ENCODE data around the gene MTA3. TPM values are rescaled to one million over a fixed set of nuclear protein-coding genes. Genes with fewer than 3 reads are reported as not detected.
A peak's percentile ranks its signal among the peaks of the same experiment; 100 is the strongest.
"Not testable (repeated sequence)": the region's sequence is repeated elsewhere in the genome, so short reads cannot be mapped to it uniquely, and the experiment has no call there.

MTA3 gene
- total RNA-seq, 1 donor from 2014 or later, result 39.8 TPM

GRCh38 chr2:42708179-42708578 is 139.7 kb downstream of the MTA3 start:
- DNase-seq (ENCODE audit: low spot score), result no peak
- no peaks in the 10 kb centered on the region for H3K4me1 Mint-ChIP-seq (ENCODE audit: low read depth)
- no peak overlapping the region for H3K27ac Mint-ChIP-seq
- intact Hi-C loops (cut with micrococcal nuclease), result no loop called here
- no peaks in the 10 kb centered on the region for H3K9me3 Mint-ChIP-seq
- H3K27me3 Mint-ChIP-seq (ENCODE audit: low read depth), result no peaks in the 10 kb centered on the region
- peaks cover 7% of the 10 kb centered on the region for H3K36me3 Mint-ChIP-seq (ENCODE audit: low read depth)
- no peak overlapping the region for H3K4me3 Mint-ChIP-seq (ENCODE audit: low read depth)

GRCh38 chr2:42711896-42712295 is 143.5 kb downstream of the MTA3 start:
- Mint-ChIP-seq H3K27me3 (ENCODE audit: low read depth) (no peaks in the 10 kb centered on the region), H3K4me1 (ENCODE audit: low read depth) (peaks cover 10% of the 10 kb centered on the region), H3K4me3 (ENCODE audit: low read depth) (no peak overlapping the region), H3K27ac (no peak overlapping the region), H3K36me3 (ENCODE audit: low read depth) (peaks cover 10% of the 10 kb centered on the region), H3K9me3 (no peaks in the 10 kb centered on the region)
- no peak for DNase-seq (ENCODE audit: low spot score)
- intact Hi-C loops (cut with micrococcal nuclease), result no loop called here

GRCh38 chr2:42712934-42713333 is 144.5 kb downstream of the MTA3 start:
- H3K27ac Mint-ChIP-seq, result no peak overlapping the region
- intact Hi-C loops (cut with micrococcal nuclease), result no loop called here
- H3K4me3 Mint-ChIP-seq (ENCODE audit: low read depth), result no peak overlapping the region
- H3K27me3 Mint-ChIP-seq (ENCODE audit: low read depth), result no peaks in the 10 kb centered on the region
- no peak for DNase-seq (ENCODE audit: low spot score)
- H3K4me1 Mint-ChIP-seq (ENCODE audit: low read depth), result peaks cover 10% of the 10 kb centered on the region
- H3K36me3 Mint-ChIP-seq (ENCODE audit: low read depth), result peaks cover 10% of the 10 kb centered on the region
- no peaks in the 10 kb centered on the region for H3K9me3 Mint-ChIP-seq

GRCh38 chr2:42713920-42714319 is 145.5 kb downstream of the MTA3 start:
- Mint-ChIP-seq H3K27me3 (ENCODE audit: low read depth) (no peaks in the 10 kb centered on the region), H3K4me3 (ENCODE audit: low read depth) (no peak overlapping the region), H3K27ac (no peak overlapping the region), H3K4me1 (ENCODE audit: low read depth) (peaks cover 10% of the 10 kb centered on the region), H3K36me3 (ENCODE audit: low read depth) (peaks cover 8% of the 10 kb centered on the region), H3K9me3 (no peaks in the 10 kb centered on the region)
- no peak for DNase-seq (ENCODE audit: low spot score)
- intact Hi-C loops (cut with micrococcal nuclease), result no loop called here

GRCh38 chr2:42714686-42715085 is 146.3 kb downstream of the MTA3 start:
- no peak for DNase-seq (ENCODE audit: low spot score)
- intact Hi-C loops (cut with micrococcal nuclease), result no loop called here
- H3K27me3 Mint-ChIP-seq (ENCODE audit: low read depth), result no peaks in the 10 kb centered on the region

GRCh38 chr2:42721898-42722297 is 153.5 kb downstream of the MTA3 start:
- Mint-ChIP-seq H3K4me1 (ENCODE audit: low read depth) (peaks cover 18% of the 10 kb centered on the region), H3K27ac (peak overlapping the region; percentile 72), H3K36me3 (ENCODE audit: low read depth) (peaks cover 15% of the 10 kb centered on the region), H3K9me3 (no peaks in the 10 kb centered on the region), H3K27me3 (ENCODE audit: low read depth) (no peaks in the 10 kb centered on the region), H3K4me3 (ENCODE audit: low read depth) (no peak overlapping the region)
- intact Hi-C loops (cut with micrococcal nuclease), result no loop called here
- DNase-seq (ENCODE audit: low spot score), result no peak

More at GRCh38 chr2:42714686-42715085, 146.3 kb downstream of the MTA3 start:
- peaks cover 10% of the 10 kb centered on the region for H3K4me1 Mint-ChIP-seq (ENCODE audit: low read depth)
- no peak overlapping the region for H3K27ac Mint-ChIP-seq
- no peak overlapping the region for H3K4me3 Mint-ChIP-seq (ENCODE audit: low read depth)
- H3K9me3 Mint-ChIP-seq, result no peaks in the 10 kb centered on the region
- peaks cover 6% of the 10 kb centered on the region for H3K36me3 Mint-ChIP-seq (ENCODE audit: low read depth)

GRCh38 chr2:42722320-42723190 is 154.1 kb downstream of the MTA3 start:
- H3K36me3 Mint-ChIP-seq (ENCODE audit: low read depth), result peaks cover 15% of the 10 kb centered on the region
- no peaks in the 10 kb centered on the region for H3K27me3 Mint-ChIP-seq (ENCODE audit: low read depth)
- DNase-seq (ENCODE audit: low spot score), result peak; percentile 41
- intact Hi-C loops (cut with micrococcal nuclease), result no loop called here
- no peak overlapping the region for H3K4me3 Mint-ChIP-seq (ENCODE audit: low read depth)
- peak overlapping the region; percentile 72 for H3K27ac Mint-ChIP-seq
- peaks cover 18% of the 10 kb centered on the region for H3K4me1 Mint-ChIP-seq (ENCODE audit: low read depth)
- H3K9me3 Mint-ChIP-seq, result no peaks in the 10 kb centered on the region

- peaks cover 15% of the 10 kb centered on the region for H3K36me3 Mint-ChIP-seq (ENCODE audit: low read depth)
- intact Hi-C loops (cut with micrococcal nuclease), result no loop called here
- no peak for DNase-seq (ENCODE audit: low spot score)
- H3K4me1 Mint-ChIP-seq (ENCODE audit: low read depth), result peaks cover 18% of the 10 kb centered on the region
- no peak overlapping the region for H3K27ac Mint-ChIP-seq
- no peak overlapping the region for H3K4me3 Mint-ChIP-seq (ENCODE audit: low read depth)
- no peaks in the 10 kb centered on the region for H3K27me3 Mint-ChIP-seq (ENCODE audit: low read depth)
- no peaks in the 10 kb centered on the region for H3K9me3 Mint-ChIP-seq
These were observed 155.0 kb downstream of the MTA3 start for GRCh38 chr2:42723465-42723864.

GRCh38 chr2:42724886-42725285 is 156.5 kb downstream of the MTA3 start:
- H3K27me3 Mint-ChIP-seq (ENCODE audit: low read depth), result no peaks in the 10 kb centered on the region
- H3K4me3 Mint-ChIP-seq (ENCODE audit: low read depth), result no peak overlapping the region
- no peak for DNase-seq (ENCODE audit: low spot score)
- no peak overlapping the region for H3K27ac Mint-ChIP-seq
- intact Hi-C loops (cut with micrococcal nuclease), result no loop called here
- peaks cover 5% of the 10 kb centered on the region for H3K9me3 Mint-ChIP-seq
- peaks cover 18% of the 10 kb centered on the region for H3K4me1 Mint-ChIP-seq (ENCODE audit: low read depth)
- H3K36me3 Mint-ChIP-seq (ENCODE audit: low read depth), result peaks cover 24% of the 10 kb centered on the region

GRCh38 chr2:42725657-42726056 is 157.2 kb downstream of the MTA3 start:
- DNase-seq (ENCODE audit: low spot score), result no peak
- Mint-ChIP-seq H3K27me3 (ENCODE audit: low read depth) (no peaks in the 10 kb centered on the region), H3K9me3 (peaks cover 11% of the 10 kb centered on the region), H3K4me3 (ENCODE audit: low read depth) (no peak overlapping the region), H3K4me1 (ENCODE audit: low read depth) (peaks cover 18% of the 10 kb centered on the region), H3K36me3 (ENCODE audit: low read depth) (peaks cover 31% of the 10 kb centered on the region), H3K27ac (no peak overlapping the region)
- intact Hi-C loops (cut with micrococcal nuclease), result no loop called here

GRCh38 chr2:42726680-42727079 is 158.2 kb downstream of the MTA3 start:
- Mint-ChIP-seq H3K4me1 (ENCODE audit: low read depth) (peaks cover 18% of the 10 kb centered on the region), H3K4me3 (ENCODE audit: low read depth) (no peak overlapping the region), H3K27ac (no peak overlapping the region), H3K27me3 (ENCODE audit: low read depth) (no peaks in the 10 kb centered on the region), H3K9me3 (peaks cover 17% of the 10 kb centered on the region), H3K36me3 (ENCODE audit: low read depth) (peaks cover 38% of the 10 kb centered on the region)
- intact Hi-C loops (cut with micrococcal nuclease), result no loop called here
- DNase-seq (ENCODE audit: low spot score), result no peak

- H3K27me3 Mint-ChIP-seq (ENCODE audit: low read depth); intact Hi-C loops (cut with micrococcal nuclease); H3K4me1 Mint-ChIP-seq (ENCODE audit: low read depth); H3K4me3 Mint-ChIP-seq (ENCODE audit: low read depth); DNase-seq (ENCODE audit: low spot score); H3K27ac Mint-ChIP-seq: not testable (repeated sequence)
- Mint-ChIP-seq H3K9me3 (peaks cover 47% of the 10 kb centered on the region), H3K36me3 (ENCODE audit: low read depth) (peaks cover 73% of the 10 kb centered on the region)
These were observed 162.9 kb downstream of the MTA3 start for GRCh38 chr2:42731316-42731715.

- no peak overlapping the region for H3K4me3 Mint-ChIP-seq (ENCODE audit: low read depth)
- H3K4me1 Mint-ChIP-seq (ENCODE audit: low read depth), result no peaks in the 10 kb centered on the region
- peaks cover 51% of the 10 kb centered on the region for H3K9me3 Mint-ChIP-seq
- H3K36me3 Mint-ChIP-seq (ENCODE audit: low read depth), result peaks cover 90% of the 10 kb centered on the region
- intact Hi-C loops (cut with micrococcal nuclease), result no loop called here
- DNase-seq (ENCODE audit: low spot score), result no peak
- no peaks in the 10 kb centered on the region for H3K27me3 Mint-ChIP-seq (ENCODE audit: low read depth)
- H3K27ac Mint-ChIP-seq, result no peak overlapping the region
These were observed 165.4 kb downstream of the MTA3 start for GRCh38 chr2:42733852-42734251.

All from activated T-helper 2 cell treated with anti-CD3 and anti-CD28 coated beads, Interferon-gamma antibody, Interleukin-2, Interleukin-4, amounts not matched to agents 10 μg/mL and 5 μg/mL and 100 μg/mL, durations not matched to agents 14 hours and 24 hours and 36 hours (primary cell).